Measurements from ENCODE around the gene GALNT17.

The GALNT17 gene

DNA sequence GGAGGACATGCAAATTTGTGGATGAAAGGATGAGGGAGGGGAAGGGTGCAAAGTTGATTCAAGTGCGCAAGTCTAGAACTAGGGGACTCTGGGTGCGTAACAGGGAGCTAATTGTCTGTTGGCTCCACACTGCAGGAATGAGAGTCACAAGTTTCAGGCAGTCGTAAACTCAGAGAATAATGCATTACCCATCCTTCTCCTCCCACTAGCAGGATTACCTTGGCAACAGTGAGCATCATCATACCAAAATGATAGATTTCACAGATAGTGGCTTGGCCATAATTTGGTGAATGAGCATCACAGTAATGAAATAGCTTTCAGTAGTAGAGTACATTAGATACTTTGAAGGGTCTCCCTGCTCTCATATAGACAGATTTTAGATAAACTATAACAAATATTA lies 565.5 kb downstream of the GALNT17 start:
- H3K79me2 ChIP-seq (ENCODE audit: low read length) = no peaks in the 10 kb centered on the region
- no peaks in the 10 kb centered on the region for H3K36me3 ChIP-seq (replicated peaks; ENCODE audit: low read depth, low read length)
- no peaks in the 10 kb centered on the region for H3K4me1 ChIP-seq (ENCODE audit: low read length)
- no peaks in the 10 kb centered on the region for H4K20me1 ChIP-seq (ENCODE audit: insufficient read depth, low read length)
- no peak overlapping the region for H3K4me3 ChIP-seq (ENCODE audit: low read length)
- H3K27me3 ChIP-seq (ENCODE audit: low read depth, low read length) = no peaks in the 10 kb centered on the region
- H3K4me2 ChIP-seq (ENCODE audit: low read length) = no peak overlapping the region
- H3K9me3 ChIP-seq (ENCODE audit: insufficient read depth, low read length) = no peaks in the 10 kb centered on the region
- no peak overlapping the region for H3K9ac ChIP-seq (ENCODE audit: low read length)
- no peak overlapping the region for H3K27ac ChIP-seq (ENCODE audit: low read length)
- TF ChIP-seq, protein P1, sequence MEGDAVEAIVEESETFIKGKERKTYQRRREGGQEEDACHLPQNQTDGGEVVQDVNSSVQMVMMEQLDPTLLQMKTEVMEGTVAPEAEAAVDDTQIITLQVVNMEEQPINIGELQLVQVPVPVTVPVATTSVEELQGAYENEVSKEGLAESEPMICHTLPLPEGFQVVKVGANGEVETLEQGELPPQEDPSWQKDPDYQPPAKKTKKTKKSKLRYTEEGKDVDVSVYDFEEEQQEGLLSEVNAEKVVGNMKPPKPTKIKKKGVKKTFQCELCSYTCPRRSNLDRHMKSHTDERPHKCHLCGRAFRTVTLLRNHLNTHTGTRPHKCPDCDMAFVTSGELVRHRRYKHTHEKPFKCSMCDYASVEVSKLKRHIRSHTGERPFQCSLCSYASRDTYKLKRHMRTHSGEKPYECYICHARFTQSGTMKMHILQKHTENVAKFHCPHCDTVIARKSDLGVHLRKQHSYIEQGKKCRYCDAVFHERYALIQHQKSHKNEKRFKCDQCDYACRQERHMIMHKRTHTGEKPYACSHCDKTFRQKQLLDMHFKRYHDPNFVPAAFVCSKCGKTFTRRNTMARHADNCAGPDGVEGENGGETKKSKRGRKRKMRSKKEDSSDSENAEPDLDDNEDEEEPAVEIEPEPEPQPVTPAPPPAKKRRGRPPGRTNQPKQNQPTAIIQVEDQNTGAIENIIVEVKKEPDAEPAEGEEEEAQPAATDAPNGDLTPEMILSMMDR (IDR thresholded peaks at IDR 0.05; ENCODE audit: low read depth, low read length) = no peak
- no peak for TF ChIP-seq EZH2phosphoT487 (IDR thresholded peaks at IDR 0.05; ENCODE audit: low read depth)
- no peak overlapping the region for H2AFZ ChIP-seq (ENCODE audit: low read depth, low read length)

- H3K9me3 ChIP-seq (ENCODE audit: insufficient read depth, low read length) = no peaks in the 10 kb centered on the region
- no peak overlapping the region for H3K4me2 ChIP-seq (ENCODE audit: low read length)
- H4K20me1 ChIP-seq (ENCODE audit: insufficient read depth, low read length) = no peaks in the 10 kb centered on the region
- H3K9ac ChIP-seq (ENCODE audit: low read length) = no peak overlapping the region
- no peak overlapping the region for H2AFZ ChIP-seq (ENCODE audit: low read depth, low read length)
- no peak overlapping the region for H3K4me3 ChIP-seq (ENCODE audit: low read length)
- no peak overlapping the region for H3K27ac ChIP-seq (ENCODE audit: low read length)
- TF ChIP-seq, protein P1 (IDR thresholded peaks at IDR 0.05; ENCODE audit: low read depth, low read length) = no peak
- TF ChIP-seq EZH2phosphoT487 (IDR thresholded peaks at IDR 0.05; ENCODE audit: low read depth) = no peak
- H3K4me1 ChIP-seq (ENCODE audit: low read length) = no peaks in the 10 kb centered on the region
- no peaks in the 10 kb centered on the region for H3K36me3 ChIP-seq (replicated peaks; ENCODE audit: low read depth, low read length)
- no peaks in the 10 kb centered on the region for H3K27me3 ChIP-seq (ENCODE audit: low read depth, low read length)
- H3K79me2 ChIP-seq (ENCODE audit: low read length) = no peaks in the 10 kb centered on the region
Measured at GRCh38 chr7:71705217-71705616, 573.3 kb downstream of the GALNT17 start.

- Histone ChIP-seq H3K79me2 (ENCODE audit: low read length) (no peaks in the 10 kb centered on the region), H3K9ac (ENCODE audit: low read length) (no peak overlapping the region), H3K27me3 (ENCODE audit: low read depth, low read length) (no peaks in the 10 kb centered on the region), H3K4me1 (ENCODE audit: low read length) (no peaks in the 10 kb centered on the region), H3K4me3 (ENCODE audit: low read length) (no peak overlapping the region), H3K36me3 (replicated peaks; ENCODE audit: low read depth, low read length) (no peaks in the 10 kb centered on the region), H3K4me2 (ENCODE audit: low read length) (no peak overlapping the region), H3K27ac (ENCODE audit: low read length) (no peak overlapping the region), H4K20me1 (ENCODE audit: insufficient read depth, low read length) (no peaks in the 10 kb centered on the region), H3K9me3 (ENCODE audit: insufficient read depth, low read length) (no peaks in the 10 kb centered on the region), H2AFZ (ENCODE audit: low read depth, low read length) (no peak overlapping the region)
- TF ChIP-seq, protein P1 (IDR thresholded peaks at IDR 0.05; ENCODE audit: low read depth, low read length) = no peak
- TF ChIP-seq EZH2phosphoT487 (IDR thresholded peaks at IDR 0.05; ENCODE audit: low read depth) = no peak
Measured at GRCh38 chr7:71705901-71706596, 574.1 kb downstream of the GALNT17 start.

- Histone ChIP-seq H3K9me3 (ENCODE audit: insufficient read depth, low read length) (no peaks in the 10 kb centered on the region), H3K36me3 (replicated peaks; ENCODE audit: low read depth, low read length) (no peaks in the 10 kb centered on the region), H3K4me2 (ENCODE audit: low read length) (no peak overlapping the region), H3K27ac (ENCODE audit: low read length) (no peak overlapping the region), H2AFZ (ENCODE audit: low read depth, low read length) (no peak overlapping the region), H3K27me3 (ENCODE audit: low read depth, low read length) (no peaks in the 10 kb centered on the region), H3K4me1 (ENCODE audit: low read length) (no peaks in the 10 kb centered on the region), H3K4me3 (ENCODE audit: low read length) (no peak overlapping the region), H4K20me1 (ENCODE audit: insufficient read depth, low read length) (no peaks in the 10 kb centered on the region), H3K9ac (ENCODE audit: low read length) (no peak overlapping the region), H3K79me2 (ENCODE audit: low read length) (no peaks in the 10 kb centered on the region)
- TF ChIP-seq EZH2phosphoT487 (IDR thresholded peaks at IDR 0.05; ENCODE audit: low read depth) = no peak
- TF ChIP-seq, protein P1 (IDR thresholded peaks at IDR 0.05; ENCODE audit: low read depth, low read length) = no peak
Measured at GRCh38 chr7:71706597-71706975, 574.6 kb downstream of the GALNT17 start.
